Measurements from ENCODE around the gene ACP5. TPM values are rescaled to one million over a fixed set of nuclear protein-coding genes. Genes with fewer than 3 reads are reported as not detected.
"Not testable (repeated sequence)": the region's sequence is repeated elsewhere in the genome, so short reads cannot be mapped to it uniquely, and the experiment has no call there.

ACP5 gene
- polyA plus RNA-seq (ENCODE audit: insufficient read length in 10 of 10): 1 to 10 TPM; 1.0 to 4.6 (median 2.4) TPM
- long read RNA-seq, donor 1: 0 reads
- long read RNA-seq, donor 2: 0 reads
- long read RNA-seq, donor 3: 0 reads
- long read RNA-seq, donor 4: 0 reads
- long read RNA-seq, donor 5: 0 reads
- long read RNA-seq, donor 6, partial matches to known transcripts: 0 of 1 reads
- long read RNA-seq, donor 6, other reads (novel, unspliced or antisense): 0 of 1 reads
- long read RNA-seq, donor 7: 0 reads
- long read RNA-seq, donor 8: 0 reads
- long read RNA-seq, donor 9, partial matches to known transcripts: 0 of 1 reads
- long read RNA-seq, donor 9, other reads (novel, unspliced or antisense): 0 of 1 reads

DNA sequence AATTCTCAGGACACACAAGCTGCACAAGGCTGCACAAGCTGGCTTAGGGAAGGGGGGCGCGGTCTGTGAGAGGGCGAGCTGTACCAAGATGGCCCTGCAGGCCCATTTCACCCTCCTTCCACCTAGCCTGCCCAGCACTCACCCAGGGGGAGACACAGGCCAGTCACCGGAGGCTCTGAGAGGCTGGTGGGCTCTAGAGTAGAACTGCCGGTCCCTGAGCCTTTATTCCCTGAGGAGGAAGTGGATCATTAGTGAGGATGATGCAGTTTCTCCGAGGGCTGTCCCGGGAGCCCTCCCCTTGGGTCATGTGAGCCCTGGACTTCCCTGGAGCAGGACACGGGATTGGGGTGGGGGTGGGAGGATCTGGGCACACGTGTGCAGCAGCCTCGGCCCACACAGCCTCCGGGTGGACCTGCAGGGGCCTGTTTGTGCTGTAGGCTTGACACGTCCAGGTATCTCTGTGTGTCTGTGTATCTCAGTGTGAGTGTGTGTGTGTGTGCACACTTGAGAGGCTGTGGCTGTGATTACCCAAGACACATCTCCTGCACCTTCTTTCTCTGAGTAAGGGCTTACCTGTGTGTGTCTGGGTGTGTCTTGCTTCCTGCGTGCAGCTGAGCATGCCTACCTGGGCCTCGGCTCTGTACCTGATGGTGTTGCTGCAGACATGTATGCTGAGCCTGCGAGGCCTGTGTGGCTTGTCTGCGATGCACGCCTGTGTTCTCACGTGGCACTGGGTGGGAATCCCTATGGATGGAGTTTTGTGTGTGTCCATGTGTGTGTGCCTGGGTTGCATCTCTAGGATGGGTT is at the start of gene ACP5:
Gene ACP5 (minus strand): TSS at position 195 of the 807 bp plus-strand sequence. CDS start 328 bp downstream, outside the sequence.
- DNase-seq: no peak

DNA sequence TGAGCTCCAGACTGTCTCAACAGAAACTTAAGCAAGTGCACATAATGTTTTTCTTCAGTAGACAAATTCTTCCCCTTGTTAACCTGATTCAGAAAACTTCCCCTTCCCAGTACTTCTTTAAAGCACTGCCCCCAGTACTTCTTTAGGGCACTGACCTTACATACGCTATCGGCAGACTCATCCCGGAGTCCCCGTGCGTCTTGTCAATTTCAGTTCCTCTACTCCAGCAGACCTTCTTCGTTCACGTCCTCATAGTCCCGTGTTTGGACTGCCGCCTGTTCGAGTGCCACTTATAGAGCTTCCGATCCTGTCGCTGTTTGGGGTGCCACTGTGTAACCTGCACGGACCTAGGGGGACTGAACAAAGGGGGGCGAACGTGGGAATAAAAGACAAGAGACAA is 48.8 kb upstream of the ACP5 start:
- DNase-seq: peak in 2 of 3 donors; percentile 6 to 26

DNA sequence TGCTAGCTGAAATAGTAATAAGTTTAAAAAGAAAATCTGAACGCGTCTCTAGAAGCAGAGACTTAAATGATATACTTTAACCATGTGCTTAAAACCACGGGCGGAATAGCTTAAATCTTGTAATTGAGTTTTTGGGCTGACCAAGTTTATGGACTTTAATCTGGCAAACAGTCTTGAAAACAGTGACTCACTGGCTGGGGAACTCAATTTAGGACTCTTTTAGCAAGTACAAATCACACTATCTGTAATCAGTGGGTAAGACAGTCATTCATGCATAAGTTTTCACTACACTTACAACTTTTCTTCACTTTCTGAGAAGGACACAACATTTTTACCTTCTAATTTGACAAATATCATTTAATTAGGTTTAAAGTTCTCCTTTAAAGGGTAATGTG is 46.6 kb upstream of the ACP5 start:
- peak in 1 of 3 donors; percentile 7 for DNase-seq

DNA sequence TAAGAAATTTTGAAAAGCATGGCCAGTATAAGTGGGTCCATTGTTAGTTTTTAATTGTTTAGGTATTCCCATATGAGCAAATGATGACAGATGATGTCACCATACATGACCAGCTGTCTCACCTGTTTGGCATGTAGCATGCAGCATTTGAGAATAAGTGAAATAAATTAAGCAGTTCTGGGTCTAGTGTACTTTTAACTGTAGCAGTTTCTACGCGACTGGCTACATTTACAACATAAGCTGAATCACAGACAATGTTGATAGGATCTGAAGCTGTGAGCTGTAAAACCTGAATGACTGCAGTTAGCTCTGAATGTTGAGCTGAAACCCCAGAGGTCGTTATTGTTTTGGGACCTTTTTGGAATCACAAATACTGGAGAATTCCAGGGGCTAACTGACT is 45.0 kb upstream of the ACP5 start:
- not testable (repeated sequence) for DNase-seq

DNA sequence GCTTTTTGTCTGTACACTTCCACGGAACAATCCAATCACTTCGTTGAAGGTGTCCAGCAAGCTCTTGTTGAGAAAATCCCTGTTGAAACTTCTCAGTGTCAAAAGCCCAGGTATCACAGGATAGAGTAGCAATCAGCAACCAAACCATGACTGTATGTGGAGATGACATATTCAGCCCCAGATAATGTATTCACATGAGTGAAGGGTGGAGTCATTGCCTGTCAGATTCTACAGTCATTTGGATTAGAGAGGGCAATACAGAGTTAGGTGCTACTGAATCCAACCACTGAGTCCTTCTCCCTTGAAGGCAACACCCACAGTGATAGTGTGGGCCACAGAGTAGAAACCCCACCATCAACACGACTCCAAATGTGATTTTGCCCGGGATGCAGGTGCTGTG is 43.1 kb upstream of the ACP5 start:
- DNase-seq: no peak

DNA sequence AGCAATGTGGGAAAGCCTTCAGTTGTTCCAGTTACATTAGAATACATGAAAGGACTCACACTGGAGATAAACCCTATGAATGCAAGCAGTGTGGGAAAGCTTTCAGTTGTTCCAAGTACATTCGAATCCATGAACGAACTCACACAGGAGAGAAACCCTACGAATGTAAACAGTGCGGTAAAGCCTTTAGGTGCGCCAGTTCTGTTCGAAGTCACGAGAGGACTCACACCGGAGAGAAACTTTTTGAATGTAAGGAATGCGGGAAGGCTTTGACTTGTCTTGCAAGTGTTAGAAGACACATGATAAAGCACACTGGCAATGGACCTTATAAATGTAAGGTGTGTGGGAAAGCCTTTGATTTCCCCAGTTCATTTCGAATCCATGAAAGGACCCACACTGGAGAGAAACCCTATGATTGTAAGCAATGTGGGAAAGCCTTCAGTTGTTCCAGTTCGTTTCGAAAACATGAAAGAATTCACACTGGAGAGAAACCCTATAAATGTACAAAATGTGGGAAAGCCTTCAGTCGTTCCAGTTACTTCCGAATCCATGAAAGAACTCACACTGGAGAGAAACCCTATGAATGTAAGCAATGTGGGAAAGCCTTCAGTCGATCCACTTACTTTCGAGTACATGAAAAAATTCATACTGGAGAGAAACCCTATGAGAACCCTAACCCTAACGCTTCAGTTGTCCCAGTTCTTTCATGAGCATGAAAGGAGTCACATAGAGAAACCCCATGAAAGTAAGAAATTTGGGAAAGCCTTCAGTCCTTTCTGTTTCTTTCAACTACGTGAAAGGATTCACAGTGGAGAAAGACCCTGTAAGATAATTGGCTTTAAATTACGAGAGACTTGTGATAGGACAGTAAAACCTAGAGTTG is 40.0 kb upstream of the ACP5 start:
- no peak for DNase-seq

DNA sequence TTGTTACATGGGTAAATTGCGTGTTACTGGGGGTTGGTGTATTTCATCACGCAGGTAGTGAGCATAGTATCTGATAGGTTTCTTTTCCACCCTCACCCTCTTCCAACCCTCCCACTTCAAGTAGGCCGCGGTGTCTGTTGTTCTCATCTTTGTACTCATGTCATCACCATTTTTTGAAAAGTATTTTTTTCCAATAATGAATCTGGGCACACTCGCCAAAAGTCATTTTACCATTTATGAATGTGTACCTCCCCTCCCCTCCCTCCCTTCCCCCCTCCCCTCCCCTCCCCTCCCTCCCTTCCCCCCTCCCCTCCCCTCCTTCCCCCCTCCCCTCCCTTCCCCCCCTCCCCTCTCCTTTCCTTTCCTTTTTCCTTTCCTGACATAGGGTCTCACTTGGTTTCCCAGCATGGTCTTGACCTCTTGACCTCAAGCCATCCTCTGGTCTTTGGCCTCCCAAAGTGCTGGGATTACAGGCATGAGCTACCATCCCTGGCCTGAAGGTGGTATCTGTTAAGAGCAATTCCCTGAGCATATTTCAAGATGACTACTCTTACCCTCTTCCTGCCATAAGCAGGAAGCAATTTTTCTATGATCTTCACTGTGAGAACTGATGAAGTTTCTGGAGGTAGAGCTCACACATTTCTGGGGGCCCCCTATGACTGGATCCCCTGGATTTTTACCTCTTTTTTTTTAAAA is 35.5 kb upstream of the ACP5 start:
- no peak for DNase-seq

DNA sequence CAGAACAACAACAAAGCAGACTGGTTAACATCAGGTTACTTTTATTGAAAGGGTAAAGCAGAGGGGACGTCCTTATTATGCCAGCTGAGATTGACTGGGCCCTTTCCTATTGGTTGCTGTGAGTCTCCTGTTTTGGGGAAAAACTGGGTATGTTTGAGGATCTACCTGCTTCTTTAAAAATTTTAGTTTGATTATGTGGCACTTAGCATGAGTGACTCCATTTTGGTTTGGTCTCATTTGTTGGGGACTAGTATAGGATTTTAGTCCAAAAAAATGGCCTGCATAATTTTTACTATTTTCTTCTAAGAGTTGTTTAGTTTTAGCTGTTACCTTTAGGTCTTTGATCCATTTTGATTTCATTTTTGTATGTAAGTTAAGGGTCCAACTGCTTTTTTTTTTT is 34.3 kb upstream of the ACP5 start:
- no peak for DNase-seq

DNA sequence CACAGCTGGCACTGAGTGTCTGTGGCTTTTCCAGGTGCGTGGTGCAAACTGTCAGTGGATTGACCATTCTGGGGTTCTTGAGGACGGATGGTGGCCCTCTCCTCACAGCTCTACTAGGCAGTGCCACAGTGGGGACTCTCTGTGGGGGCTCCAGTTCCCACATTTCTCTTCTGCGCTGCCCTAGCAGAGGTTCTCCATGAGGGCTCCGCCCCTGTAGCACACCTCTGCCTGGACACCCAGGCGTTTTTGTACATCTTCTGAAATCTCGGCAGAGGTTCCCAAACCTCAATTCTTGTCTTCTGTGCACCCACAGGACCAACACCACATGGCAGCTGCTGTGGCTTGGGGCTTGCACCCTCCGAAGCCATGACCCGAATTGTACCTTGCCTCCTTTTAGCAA is 29.0 kb upstream of the ACP5 start:
- no peak for DNase-seq

DNA sequence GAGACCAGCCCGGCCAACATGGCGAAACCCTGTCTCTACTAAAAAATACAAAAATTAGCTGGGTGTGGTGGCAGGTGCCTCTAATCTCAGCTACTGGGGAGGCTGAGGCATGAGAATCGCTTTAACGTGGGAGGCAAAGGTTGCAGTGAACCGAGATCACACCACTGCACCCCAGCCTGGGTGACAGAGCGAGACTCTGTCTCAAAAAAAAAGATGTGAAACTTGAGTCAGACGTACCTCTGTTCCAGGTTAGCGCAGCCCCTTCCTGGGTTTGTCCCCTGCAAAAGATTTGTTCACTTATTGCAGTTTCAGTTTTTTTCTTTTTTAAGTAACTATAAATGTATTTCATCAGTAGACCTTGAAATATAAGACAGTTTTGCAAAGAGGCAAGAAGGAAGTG is 22.3 kb upstream of the ACP5 start:
- not testable (repeated sequence) for DNase-seq

DNA sequence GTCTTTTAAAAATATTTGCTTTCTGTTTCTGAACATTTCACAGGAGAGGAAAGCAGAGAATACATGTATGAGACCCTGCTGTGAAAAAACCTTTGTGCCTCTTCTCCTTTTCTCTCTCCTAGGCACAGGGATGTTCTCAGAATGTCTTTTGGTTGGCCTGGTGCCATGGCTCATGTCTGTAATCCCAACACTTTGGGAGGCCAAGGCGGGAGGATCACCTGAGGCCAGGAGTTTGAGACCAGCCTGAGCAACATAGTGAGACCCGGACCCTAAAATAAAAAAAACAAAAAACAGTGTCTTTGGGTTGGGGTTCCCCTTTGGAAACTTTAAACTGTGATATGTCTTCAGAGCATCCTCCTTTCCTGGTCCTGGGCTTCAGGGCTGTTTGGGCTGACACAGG is 21.3 kb upstream of the ACP5 start:
- DNase-seq: no peak

DNA sequence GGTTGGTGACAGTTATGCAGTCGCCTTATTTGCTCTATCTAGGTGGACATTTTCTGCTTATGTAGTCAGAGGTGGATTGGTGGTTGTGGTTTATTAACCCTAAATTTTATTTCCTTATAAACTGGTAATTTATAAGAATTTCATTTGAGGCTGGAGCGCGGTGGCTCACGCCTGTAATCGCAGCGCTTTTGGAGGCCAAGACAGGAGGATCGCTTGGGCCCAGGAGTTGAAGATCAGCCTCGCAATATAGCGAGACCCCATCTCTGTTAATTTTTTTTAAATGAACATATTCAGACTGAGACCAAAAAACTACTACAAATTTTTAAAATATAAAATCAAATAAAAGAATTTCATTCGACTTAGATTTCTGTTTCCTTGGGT is 20.6 kb upstream of the ACP5 start:
- no peak for DNase-seq

DNA sequence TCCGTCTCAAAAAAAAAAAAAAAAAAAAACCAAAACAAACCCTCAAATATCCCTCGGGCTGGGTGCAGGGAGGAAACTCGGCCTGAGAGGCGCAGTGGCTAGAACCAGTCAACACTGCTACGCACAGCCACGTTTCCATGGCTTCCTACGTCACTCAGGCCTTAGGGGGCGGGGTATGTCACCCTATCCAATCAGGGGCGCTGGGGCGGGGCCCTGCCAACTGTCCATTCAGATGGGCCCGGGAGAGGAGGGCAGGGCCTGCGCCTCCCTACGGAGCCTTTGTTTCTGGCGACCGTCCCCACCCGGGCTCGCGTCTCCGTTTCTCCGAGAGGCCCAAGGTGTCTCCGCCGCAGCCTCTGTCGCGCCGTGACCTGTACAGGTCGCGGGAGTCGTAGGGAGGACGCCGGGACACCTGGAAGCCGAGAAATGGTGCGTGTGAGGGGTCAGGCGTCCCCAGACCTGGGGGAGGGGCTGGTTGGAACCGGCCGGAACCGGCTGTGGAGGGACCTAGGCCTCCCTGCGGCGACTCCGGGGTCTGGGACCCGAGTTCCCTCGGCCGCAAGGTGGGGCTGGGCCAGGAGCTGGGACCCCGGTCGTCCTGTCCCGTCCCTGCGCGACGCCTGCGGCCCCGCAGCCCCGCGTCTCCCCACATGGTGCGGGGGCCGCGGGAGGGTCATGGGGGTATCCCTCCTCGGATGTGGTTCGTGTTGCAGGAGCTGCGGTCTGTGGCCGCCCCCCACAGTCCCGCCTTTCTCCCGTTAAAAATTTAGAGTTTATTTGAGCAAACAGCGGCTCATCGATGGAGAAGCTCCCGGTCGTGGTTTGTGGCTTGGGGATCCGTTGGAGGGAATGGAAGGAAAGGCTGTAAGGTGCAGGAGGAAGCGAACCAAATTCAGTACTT is 20.0 kb upstream of the ACP5 start, which contains the start of gene ZNF627:
Gene ZNF627 (plus strand): TSS at position 282 of the 901 bp plus-strand sequence. CDS start 145 bp downstream, at position 427.
- DNase-seq: peak; percentile 98 to 99 (median 99)

DNA sequence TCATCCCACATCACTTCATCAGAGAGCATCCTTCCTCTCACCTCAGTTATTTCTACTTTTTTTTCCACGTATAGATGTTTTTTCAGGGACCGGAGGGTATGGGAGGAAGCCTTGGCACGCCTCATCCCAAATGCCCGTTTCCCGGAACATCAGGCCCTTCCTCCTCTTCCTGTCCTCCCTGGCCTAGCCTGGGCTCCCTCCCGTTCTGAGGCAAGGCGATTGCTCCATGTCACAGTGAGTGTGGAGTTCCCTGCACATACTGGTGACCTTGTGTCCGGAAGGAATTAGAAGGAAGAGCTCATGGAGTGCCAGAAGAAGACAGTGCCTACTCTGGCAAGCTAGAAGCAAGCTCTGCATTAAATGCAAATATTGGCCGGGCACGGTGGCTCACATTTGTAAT is 18.7 kb upstream of the ACP5 start:
- DNase-seq: no peak

DNA sequence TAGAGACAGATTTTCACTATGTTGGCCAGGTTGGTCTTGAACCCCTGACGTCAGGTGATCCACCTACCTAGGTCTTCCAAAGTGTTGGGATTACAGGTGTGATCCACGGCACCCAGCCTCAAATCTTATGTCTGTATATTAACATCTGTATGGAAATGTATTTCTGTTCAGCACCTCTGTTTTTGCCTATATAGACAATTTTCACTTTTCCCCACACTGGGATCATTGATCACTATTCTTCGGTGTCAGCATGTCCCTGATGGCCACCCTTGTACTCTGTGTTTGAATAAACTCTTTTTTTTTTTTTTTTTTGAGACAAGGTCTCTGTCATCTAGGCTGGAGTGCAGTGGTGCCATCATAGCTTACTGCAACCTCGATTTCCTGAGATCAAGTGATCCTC is 16.6 kb upstream of the ACP5 start:
- no peak for DNase-seq

DNA sequence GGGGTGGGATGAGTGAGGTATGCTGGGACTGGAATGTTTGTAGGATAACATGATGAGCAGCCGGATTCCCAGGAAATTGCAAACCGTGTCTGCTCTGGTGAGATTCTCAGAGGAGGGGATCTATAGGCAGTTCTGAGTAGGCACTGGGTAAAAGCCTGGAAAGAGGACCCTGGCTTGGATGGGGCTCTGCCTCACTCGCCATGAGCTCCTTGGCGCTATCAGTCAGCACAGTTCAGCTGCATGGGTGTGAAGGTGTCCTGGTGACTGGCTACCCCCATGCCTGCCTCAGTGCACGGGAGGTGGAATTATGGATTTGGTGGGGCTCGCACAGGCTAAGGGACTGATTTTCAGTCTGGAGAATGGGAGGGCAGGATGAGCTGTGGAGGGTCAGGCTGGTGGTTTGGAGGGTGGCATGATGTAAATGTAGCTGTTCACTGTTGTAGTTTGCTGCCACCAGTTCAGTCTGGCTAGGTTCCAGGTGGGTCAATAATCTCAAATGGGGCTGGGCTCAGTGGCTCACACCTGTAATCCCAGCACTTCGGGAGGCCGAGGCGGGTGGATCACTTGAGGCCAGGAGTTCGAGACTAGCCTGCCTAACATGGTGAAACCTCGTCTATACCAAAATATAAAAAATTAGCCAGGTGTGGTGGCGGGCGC is 10.7 kb upstream of the ACP5 start:
- DNase-seq: no peak

DNA sequence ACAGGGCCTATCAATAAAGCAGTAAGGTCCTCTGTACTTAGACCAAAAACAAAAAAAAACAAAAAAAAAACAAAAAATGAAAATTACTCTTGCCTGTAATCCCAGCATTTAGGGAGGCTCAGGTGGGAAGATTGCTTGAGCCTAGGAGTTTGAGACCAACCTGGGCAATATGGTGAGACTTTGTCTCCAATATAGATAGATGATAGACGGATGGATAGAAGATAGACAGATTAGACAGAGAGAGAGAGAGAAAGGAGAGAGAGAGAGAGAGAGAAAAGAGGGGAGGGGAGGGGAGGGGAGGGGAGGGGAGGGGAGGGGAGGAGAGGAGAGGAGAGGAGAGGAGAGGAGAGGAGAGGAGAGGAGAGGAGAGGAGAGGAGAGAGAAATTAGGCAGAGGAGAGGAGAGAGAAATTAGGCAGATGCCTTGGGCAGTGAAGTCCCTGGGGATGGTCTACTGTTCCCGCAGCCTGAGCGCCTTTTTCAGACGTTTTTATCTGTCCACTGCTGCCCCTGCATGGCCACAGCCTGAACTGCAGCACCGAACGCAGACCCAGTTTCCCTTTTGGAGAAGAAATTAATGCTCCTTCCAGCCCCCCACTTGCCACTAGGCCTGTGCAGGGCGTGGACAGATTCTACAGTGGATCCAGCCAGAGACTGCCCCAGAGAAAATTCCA is 10.0 kb upstream of the ACP5 start:
- peak; percentile 54 to 85 (median 75) for DNase-seq

DNA sequence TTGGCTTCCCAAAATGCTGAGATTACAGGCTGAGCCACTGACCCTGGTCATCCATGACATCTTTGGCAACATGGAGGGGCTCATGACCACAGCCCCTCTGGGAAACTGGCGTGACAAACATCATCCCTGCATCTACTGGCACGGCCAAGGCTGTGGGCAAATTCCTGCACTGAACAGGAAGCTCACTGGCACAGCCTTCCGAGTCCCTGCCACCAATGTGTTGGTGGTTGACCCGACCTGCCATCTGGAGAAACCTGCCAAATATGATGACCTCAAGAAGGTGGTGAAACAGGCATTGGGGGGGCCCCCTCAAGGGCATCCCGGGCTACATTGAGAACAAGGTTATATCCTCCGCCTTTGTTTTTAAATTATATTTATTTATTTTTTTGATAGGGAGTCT is 8.9 kb upstream of the ACP5 start:
- no peak for DNase-seq

DNA sequence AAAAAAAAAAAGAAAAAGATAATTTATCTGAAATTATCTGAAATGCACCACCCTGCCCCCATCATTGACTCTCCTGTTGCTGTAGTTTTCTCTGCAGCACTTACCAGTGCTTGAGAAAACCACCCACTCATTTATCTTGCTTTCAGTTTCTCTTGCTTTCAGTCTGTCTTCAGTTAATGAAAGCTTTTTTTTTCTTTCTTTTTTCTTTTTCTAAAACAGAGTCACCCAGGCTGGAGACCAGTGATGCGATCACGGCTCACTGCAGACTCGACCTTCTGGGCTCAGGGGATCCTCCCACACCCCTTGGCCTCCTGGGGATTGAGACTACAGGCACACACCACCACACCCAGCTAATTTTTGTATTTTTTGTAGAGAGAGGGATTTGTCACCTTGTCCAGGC is 4.3 kb upstream of the ACP5 start:
- no peak for DNase-seq

Data from muscle of back (tissue), 13 donors.